Putamen (tissue), 1 donor: Measurements from ENCODE around the gene TRAIP.

Experiments
- DNase-seq: peaks from one replicate; pipeline ENCODE4 v3.0.0-alpha.2; 2016; ENCODE audit warnings: low spot score

Gene TRAIP

GRCh38 chr3:49873623-49874022, 17.3 kb upstream of the TRAIP start:
- no peak for DNase-seq

- peak; percentile 47 for DNase-seq
Observed at GRCh38 chr3:49872801-49873281, 16.5 kb upstream of the TRAIP start.

- peak; percentile 26 for DNase-seq
Observed at GRCh38 chr3:49871531-49872153, 15.3 kb upstream of the TRAIP start.

GRCh38 chr3:49869525-49870126, 13.3 kb upstream of the TRAIP start, which contains the start of gene CAMKV:
TSS of gene CAMKV (minus strand) at chr3:49869906. CDS start at chr3:49862388, 7,518 bp downstream.
- peak; percentile 57 for DNase-seq

GRCh38 chr3:49868862-49869466, 12.6 kb upstream of the TRAIP start:
- DNase-seq, result peak; percentile 39

- DNase-seq, result no peak
Observed at GRCh38 chr3:49867871-49868321, 11.5 kb upstream of the TRAIP start.

GRCh38 chr3:49867400-49867799, 11.0 kb upstream of the TRAIP start:
- DNase-seq, result no peak

- DNase-seq, result no peak
Observed at GRCh38 chr3:49865198-49865784, 8.9 kb upstream of the TRAIP start.

- no peak for DNase-seq
Observed at GRCh38 chr3:49864505-49864904, 8.1 kb upstream of the TRAIP start.

GRCh38 chr3:49859576-49860305, 3.4 kb upstream of the TRAIP start:
- DNase-seq, result no peak

GRCh38 chr3:49855662-49856061, 702 bp downstream of the TRAIP start:
- no peak for DNase-seq

GRCh38 chr3:49845694-49846093, 10.7 kb downstream of the TRAIP start:
- no peak for DNase-seq

- DNase-seq, result no peak
Observed at GRCh38 chr3:49844464-49845183, 11.7 kb downstream of the TRAIP start.

GRCh38 chr3:49842843-49843517, 13.4 kb downstream of the TRAIP start:
- DNase-seq, result no peak

- DNase-seq, result peak; percentile 82
Observed at GRCh38 chr3:49841806-49842205, 14.6 kb downstream of the TRAIP start.

- DNase-seq, result no peak
Observed at GRCh38 chr3:49841126-49841696, 15.2 kb downstream of the TRAIP start.

GRCh38 chr3:49840388-49840787, 16.0 kb downstream of the TRAIP start:
- no peak for DNase-seq

- peak; percentile 79 for DNase-seq
Observed at GRCh38 chr3:49839193-49839809, 17.1 kb downstream of the TRAIP start.

GRCh38 chr3:49831341-49831740, 25.0 kb downstream of the TRAIP start:
- no peak for DNase-seq

- no peak for DNase-seq
Observed at GRCh38 chr3:49826016-49826415, 30.3 kb downstream of the TRAIP start.
